K562 (cell line): ENCODE data around the gene SRGAP2C. TPM values are rescaled to one million over a fixed set of nuclear protein-coding genes. Genes with fewer than 3 reads are reported as not detected.
A peak's percentile ranks its signal among the peaks of the same experiment; 100 is the strongest.
"Not testable (repeated sequence)": the region's sequence is repeated elsewhere in the genome, so short reads cannot be mapped to it uniquely, and the experiment has no call there.

ENCODE experiments used
- ATAC-seq: fragments of 200-7000 bp; cut with Tn5 transposase; 3 replicates; pipeline ENCODE4 v1.9.1; 2020; ENCODE audit warnings: moderate library complexity
- BruUV-seq: library from RNA; stranded (reverse); fragments of 400-500 nt; replicated peaks from 2 replicates; lab custom pipeline; 2021; lab: Mats Ljungman, UMichigan
- CTCF ChIA-PET: fragments of 300-600 bp; formaldehyde crosslinking; extraction: SDS; loops from one replicate; lab custom pipeline; 2021; ENCODE audit warnings: low intra/inter-chr PET ratio; lab: Yijun Ruan, JAX
- POLR2A ChIA-PET: fragments of 300-600, 350-650 bp; sonication (Branson Sonifier 250); formaldehyde crosslinking; extraction: SDS; loops from one replicate; lab custom pipeline; 2021; ENCODE audit warnings: antibody characterized with exemption, inconsistent platforms; lab: Yijun Ruan, JAX
- DNase-seq, 4 experiments: peaks; one replicate each; pipeline versions ENCODE4 v3.0.0 to v3.0.0-alpha.2; 2011 to 2018; ENCODE audit warnings: low spot score in 3 of 4, mixed read lengths in 3 of 4; ENCODE audit errors: extremely low read depth in 1 of 4
- FAIRE-seq: peaks from 2 replicates; lab custom pipeline; 2011; peaks lifted over from hg19 to GRCh38; lab: Jason Lieb, UNC
- H2AFZ ChIP-seq: 2 replicates; pipeline ENCODE4 v1.6.0; 2011; ENCODE audit warnings: low read depth, low read length, control low read depth, inconsistent platforms
- H3K27ac ChIP-seq: fragments of 200-600 bp; 3 replicates; pipeline ENCODE4 v1.8.0; 2011; ENCODE audit warnings: low read depth, mild to moderate bottlenecking, control low read depth, inconsistent platforms, low read length, moderate library complexity, mixed read lengths; ENCODE audit errors: extremely low read depth
- H3K27me3 ChIP-seq, 2 experiments: fragments of 300-600 bp in 1 of 2; 2 replicates in 1 of 2; 3 replicates in 1 of 2; pipeline versions ENCODE4 v1.6.0 to v1.8.0; 2011; ENCODE audit warnings: inconsistent platforms in 2 of 2, low read length in 2 of 2, mild to moderate bottlenecking in 1 of 2, mixed read lengths in 1 of 2, moderate library complexity in 1 of 2; ENCODE audit not compliant: control insufficient read depth in 2 of 2, insufficient read depth in 2 of 2
- H3K36me3 ChIP-seq: fragments of 300-600 bp; 3 replicates; pipeline ENCODE4 v1.8.0; 2011; ENCODE audit warnings: mild to moderate bottlenecking, low read length, inconsistent platforms; ENCODE audit not compliant: control insufficient read depth, insufficient read depth
- H3K4me1 ChIP-seq, 2 experiments: fragments of 200-600 bp in 1 of 2; replicated peaks in 1 of 2; 2 replicates in 1 of 2; 3 replicates in 1 of 2; pipeline versions ENCODE4 v1.5.1 to v1.8.0; 2011; ENCODE audit warnings: inconsistent platforms in 2 of 2, low read length in 2 of 2, mild to moderate bottlenecking in 1 of 2, mixed read lengths in 1 of 2, moderate library complexity in 1 of 2; ENCODE audit not compliant: control insufficient read depth in 2 of 2, insufficient read depth in 2 of 2
- H3K4me2 ChIP-seq: 2 replicates; pipeline ENCODE4 v1.6.1; 2011; ENCODE audit warnings: low read length, control low read depth, inconsistent platforms, mixed read lengths; ENCODE audit not compliant: insufficient read depth
- H3K4me3 ChIP-seq: fragments of 200-600 bp; sonication (generic), shearing (Covaris generic); 2 replicates; pipeline ENCODE4 v1.5.1; 2016; ENCODE audit warnings: control low read depth, inconsistent platforms
- H3K79me2 ChIP-seq: fragments of 200-600 bp; 3 replicates; pipeline ENCODE4 v1.8.0; 2011; ENCODE audit warnings: low read length, inconsistent platforms; ENCODE audit not compliant: control insufficient read depth, insufficient read depth
- H3K9ac ChIP-seq, 2 experiments: 2 replicates each; pipeline versions ENCODE4 v1.6.0 to v1.6.1; 2011; ENCODE audit warnings: low read depth in 2 of 2, low read length in 2 of 2, control low read depth in 1 of 2, inconsistent platforms in 1 of 2, mild to moderate bottlenecking in 1 of 2, mixed read lengths in 1 of 2; ENCODE audit not compliant: insufficient read depth in 1 of 2
- H3K9me1 ChIP-seq: one replicate; pipeline ENCODE4 v1.6.0; 2011; ENCODE audit warnings: inconsistent platforms, mild to moderate bottlenecking, low read length, moderate library complexity; ENCODE audit not compliant: control insufficient read depth, insufficient read depth
- H3K9me3 ChIP-seq: replicated peaks from 2 replicates; pipeline ENCODE4 v1.5.1; 2011; ENCODE audit warnings: low read depth, low read length, inconsistent platforms; ENCODE audit not compliant: control insufficient read depth, insufficient read depth
- H4K20me1 ChIP-seq: replicated peaks from 2 replicates; pipeline ENCODE4 v1.6.1; 2011; ENCODE audit warnings: low read length, inconsistent platforms, mixed read lengths; ENCODE audit not compliant: control insufficient read depth, insufficient read depth
- WGBS: fragments of 100-300 bp; shearing (Covaris generic); methylation state at CpG from one replicate; pipeline ENCODE4 v1.1.6; 2016; ENCODE audit warnings: low coverage, mixed read lengths; ENCODE audit not compliant: insufficient coverage; ENCODE audit errors: missing lambda C conversion rate; 5-methylcytosine and 5-hydroxymethylcytosine counted together
- in situ Hi-C: fragments of 300-500 bp; cut with MboI; formaldehyde crosslinking; loops from 4 replicates; pipeline ENCODE4 v1.15.0; 2018; ENCODE audit warnings: inconsistent platforms, mixed read lengths
- intact Hi-C: fragments of 100-400 bp; cut with micrococcal nuclease; formaldehyde crosslinking; loops from 2 replicates; pipeline ENCODE4 v1.14.2; 2022
- polyA plus RNA-seq, 8 experiments: library from polyadenylated mRNA; depleted of rRNA in 4 of 8; stranded (reverse) in 5 of 8; unstranded in 3 of 8; fragments of >200 nt; fragmentation: Nextera tagmentation in 2 of 8; fragmentation: Illumina TruSeq in 1 of 8; extraction: Ambion mirVana in 2 of 8; extraction: Trizol in 1 of 8; gene quantifications; 2 replicates each; pipeline versions ENCODE4 v1.2.1 to v1.2.3, GENCODE V29; 2011 to 2014; ENCODE audit warnings: inconsistent platforms in 1 of 8, missing spikeins in 1 of 8
- total RNA-seq, 7 experiments: library from RNA; depleted of rRNA in 6 of 7; stranded (reverse); fragments of >200 nt in 6 of 7; fragmentation: Illumina TruSeq in 2 of 7; extraction: Trizol in 2 of 7; gene quantifications; 2 replicates each; pipeline versions ENCODE4 v1.2.1 to v1.2.3, GENCODE V29; 2011 to 2021; ENCODE audit warnings: low replicate concordance in 1 of 7

Gene SRGAP2C
- total and polyA plus RNA-seq, 9 of the 15 experiments (the other 6 are each of a cell fraction or from before 2014, with no cell fraction given): 5.0 to 21.1 (median 7.7) TPM

GRCh38 chr1:121423956-121424355 is 239.2 kb downstream of the SRGAP2C start:
- H3K79me2 ChIP-seq, H3K4me3 ChIP-seq: not testable (repeated sequence)

GRCh38 chr1:121433517-121433916 is 248.7 kb downstream of the SRGAP2C start:
- H2AFZ ChIP-seq, POLR2A ChIA-PET, H3K9me3 ChIP-seq, ATAC-seq, H3K4me2 ChIP-seq, DNase-seq, H3K27ac ChIP-seq, H3K4me3 ChIP-seq, CTCF ChIA-PET, H3K27me3 ChIP-seq, H3K36me3 ChIP-seq, in situ Hi-C loops, intact Hi-C loops, H4K20me1 ChIP-seq, H3K9ac ChIP-seq, H3K4me1 ChIP-seq, FAIRE-seq, H3K79me2 ChIP-seq, BruUV-seq, H3K9me1 ChIP-seq: not testable (repeated sequence)
- 7% methylated on average over 2 of the region's 2 CpGs for WGBS

More at GRCh38 chr1:121423956-121424355, 239.2 kb downstream of the SRGAP2C start:
- H3K36me3 ChIP-seq, intact Hi-C loops, in situ Hi-C loops, H3K9me3 ChIP-seq, H4K20me1 ChIP-seq, BruUV-seq, CTCF ChIA-PET, POLR2A ChIA-PET, H3K27me3 ChIP-seq, H3K4me1 ChIP-seq, FAIRE-seq, H3K9ac ChIP-seq, H3K9me1 ChIP-seq, H2AFZ ChIP-seq, H3K4me2 ChIP-seq, H3K27ac ChIP-seq: not testable (repeated sequence)
- DNase-seq (peak in 1 of 4 experiments; percentile 8), ATAC-seq (peak; percentile 73)
- 0% methylated on average over 2 of the region's 2 CpGs for WGBS

- CTCF ChIA-PET, H3K9ac ChIP-seq, H2AFZ ChIP-seq, H3K27me3 ChIP-seq, DNase-seq, POLR2A ChIA-PET, H3K36me3 ChIP-seq, H4K20me1 ChIP-seq, FAIRE-seq, H3K79me2 ChIP-seq, H3K4me3 ChIP-seq, BruUV-seq, H3K4me1 ChIP-seq, H3K27ac ChIP-seq, H3K9me1 ChIP-seq, in situ Hi-C loops, intact Hi-C loops, H3K4me2 ChIP-seq, ATAC-seq, H3K9me3 ChIP-seq: not testable (repeated sequence)
- 6% methylated on average over 3 of the region's 3 CpGs for WGBS
Observed at GRCh38 chr1:121438862-121439261, 254.1 kb downstream of the SRGAP2C start.
